ENCODE results near the gene UQCC3. TPM values are rescaled to one million over a fixed set of nuclear protein-coding genes. Genes with fewer than 3 reads are reported as not detected.

The UQCC3 gene
- total and polyA plus RNA-seq, 12 donors, result 3.9 to 23.0 (median 5.7) TPM

GRCh38 chr11:62676698-62677097 lies 5.2 kb downstream of the UQCC3 start:
- DNase-seq, result no peak
- Histone ChIP-seq H3K27ac (no peak overlapping the region), H3K27me3 (no peaks in the 10 kb centered on the region), H3K4me1 (peaks cover 8 to 63% (median 46%) of the 10 kb centered on the region in 9 donors), H3K9me3 (no peaks in the 10 kb centered on the region), H3K36me3 (peaks cover 0 to 55% (median 17%) of the 10 kb centered on the region in 9 donors), H3K4me3 (no peak overlapping the region)
- 46 to 50% methylated on average over 6 of the region's 6 CpGs for WGBS, 2 donors
- no peak for TF ChIP-seq CTCF (IDR thresholded peaks at IDR 0.05)
- no peak for ATAC-seq
- intact Hi-C loops (cut with DNase I), result no loop called here

- intact Hi-C loops (cut with DNase I), result no loop called here
- Histone ChIP-seq H3K4me3 (no peak overlapping the region), H3K27me3 (no peaks in the 10 kb centered on the region), H3K9me3 (no peaks in the 10 kb centered on the region), H3K36me3 (peaks cover 0 to 55% (median 17%) of the 10 kb centered on the region in 9 donors), H3K4me1 (peaks cover 8 to 61% (median 45%) of the 10 kb centered on the region in 9 donors), H3K27ac (no peak overlapping the region)
- 59 to 73% methylated on average over 6 of the region's 6 CpGs for WGBS, 2 donors
- no peak for ATAC-seq
- no peak for DNase-seq
- no peak for TF ChIP-seq CTCF (IDR thresholded peaks at IDR 0.05)
Measured at GRCh38 chr11:62677156-62677555, 5.7 kb downstream of the UQCC3 start.

GRCh38 chr11:62677714-62678113 lies 6.2 kb downstream of the UQCC3 start:
- no peak for ATAC-seq
- Histone ChIP-seq H3K4me3 (peak overlapping the region in 8 of 10 donors; percentile 76 to 100 (median 94)), H3K27ac (peak overlapping the region in 3 of 10 donors; percentile 91 to 93 (median 92)), H3K36me3 (peaks cover 0 to 55% (median 17%) of the 10 kb centered on the region in 9 donors), H3K27me3 (no peaks in the 10 kb centered on the region), H3K4me1 (peaks cover 8 to 55% (median 39%) of the 10 kb centered on the region in 9 donors), H3K9me3 (no peaks in the 10 kb centered on the region)
- intact Hi-C loops (cut with DNase I), result no loop called here
- no peak for DNase-seq
- WGBS, 2 donors, result 73 to 79% methylated on average over 15 of the region's 15 CpGs
- no peak for TF ChIP-seq CTCF (IDR thresholded peaks at IDR 0.05)

- H3K4me3 ChIP-seq, result peak overlapping the region; percentile 68 to 100 (median 94)
- no peaks in the 10 kb centered on the region for H3K9me3 ChIP-seq
- WGBS, 2 donors, result 3 to 5% methylated on average over 16 of the region's 16 CpGs
- H3K4me1 ChIP-seq, result peaks cover 8 to 49% (median 33%) of the 10 kb centered on the region in 9 donors
- TF ChIP-seq CTCF (IDR thresholded peaks at IDR 0.05), result no peak
- DNase-seq (no peak), ATAC-seq (no peak)
- H3K27ac ChIP-seq, result peak overlapping the region; percentile 55 to 97 (median 92)
- intact Hi-C loops (cut with DNase I), result no loop called here
- H3K36me3 ChIP-seq, result peaks cover 0 to 48% (median 17%) of the 10 kb centered on the region in 9 donors
- H3K27me3 ChIP-seq, result no peaks in the 10 kb centered on the region
Measured at GRCh38 chr11:62678433-62678769, 6.9 kb downstream of the UQCC3 start.

Measured in heart right ventricle (tissue), 16 donors.